Measurements from ENCODE around the gene HLTF. TPM values are rescaled to one million over a fixed set of nuclear protein-coding genes. Genes with fewer than 3 reads are reported as not detected.
"Not testable (repeated sequence)": the region's sequence is repeated elsewhere in the genome, so short reads cannot be mapped to it uniquely, and the experiment has no call there.

Gene HLTF
- total and polyA plus RNA-seq, 2 of the 13 experiments (the other 11 are each of a cell fraction or from before 2014, with no cell fraction given) = 12.0 to 22.9 TPM

GRCh38 chr3:148990236-148990635 is 96.1 kb downstream of the HLTF start:
- in situ Hi-C loops (cut with HindIII; ENCODE audit: extremely low pct_ligation_motif_present, low pct_unique_long_range_greater_than_20kb) (no loop called here), intact Hi-C loops (cut with micrococcal nuclease; ENCODE audit: unreplicated experiment) (loop anchor here (2.0 kb wide), 2 partner anchors 47 to 95 kb away; no protein-coding TSS in a partner anchor)
- H3K9me3 ChIP-seq (ENCODE audit: low read length) = no peaks in the 10 kb centered on the region
- CTCF ChIA-PET (ENCODE audit: low intra/inter-chr PET ratio, low total read pairs) = no interaction called here
- peak overlapping the region; percentile 70 for H3K4me2 ChIP-seq (ENCODE audit: low read depth, low read length)
- ATAC-seq (no peak), FAIRE-seq (no peak), DNase-seq (ENCODE audit: low spot score) (no peak)
- H3K27me3 ChIP-seq (ENCODE audit: control insufficient read depth in 1 of 2, insufficient read depth in 2 of 2, low read length in 2 of 2) = peaks cover 0 to 18% of the 10 kb centered on the region in 2 experiments; a peak in 2 of 5 replicates
- peaks cover 0 to 5% of the 10 kb centered on the region in 2 experiments; a peak in 1 of 5 replicates for H3K36me3 ChIP-seq (replicated peaks in 1 of 2; ENCODE audit: control insufficient read depth in 1 of 2, insufficient read depth in 2 of 2, low read length in 2 of 2)
- no peak overlapping the region for H3K9ac ChIP-seq (ENCODE audit: insufficient read depth, low read depth, low read length)
- H4K20me1 ChIP-seq (ENCODE audit: insufficient read depth, low read length) = no peaks in the 10 kb centered on the region
- TF ChIP-seq, protein P1, sequence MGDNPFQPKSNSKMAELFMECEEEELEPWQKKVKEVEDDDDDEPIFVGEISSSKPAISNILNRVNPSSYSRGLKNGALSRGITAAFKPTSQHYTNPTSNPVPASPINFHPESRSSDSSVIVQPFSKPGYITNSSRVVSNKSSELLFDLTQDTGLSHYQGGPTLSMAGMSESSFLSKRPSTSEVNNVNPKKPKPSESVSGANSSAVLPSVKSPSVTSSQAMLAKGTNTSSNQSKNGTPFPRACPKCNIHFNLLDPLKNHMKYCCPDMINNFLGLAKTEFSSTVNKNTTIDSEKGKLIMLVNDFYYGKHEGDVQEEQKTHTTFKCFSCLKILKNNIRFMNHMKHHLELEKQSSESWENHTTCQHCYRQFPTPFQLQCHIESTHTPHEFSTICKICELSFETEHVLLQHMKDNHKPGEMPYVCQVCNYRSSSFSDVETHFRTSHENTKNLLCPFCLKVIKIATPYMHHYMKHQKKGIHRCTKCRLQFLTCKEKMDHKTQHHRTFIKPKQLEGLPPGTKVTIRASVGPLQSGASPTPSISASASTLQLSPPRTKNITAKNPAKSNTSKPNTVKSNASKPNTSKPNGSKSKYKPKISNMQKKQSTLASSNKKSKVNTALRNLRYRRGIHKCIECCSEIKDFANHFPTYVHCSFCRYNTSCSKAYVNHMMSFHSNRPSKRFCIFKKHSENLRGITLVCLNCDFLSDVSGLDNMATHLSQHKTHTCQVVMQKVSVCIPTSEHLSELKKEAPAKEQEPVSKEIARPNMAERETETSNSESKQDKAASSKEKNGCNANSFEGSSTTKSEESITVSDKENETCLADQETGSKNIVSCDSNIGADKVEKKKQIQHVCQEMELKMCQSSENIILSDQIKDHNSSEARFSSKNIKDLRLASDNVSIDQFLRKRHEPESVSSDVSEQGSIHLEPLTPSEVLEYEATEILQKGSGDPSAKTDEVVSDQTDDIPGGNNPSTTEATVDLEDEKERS (CRISPR knock-in tag; IDR thresholded peaks at IDR 0.05) = no peak
- TF ChIP-seq KLF12 (CRISPR knock-in tag; IDR thresholded peaks at IDR 0.05; ENCODE audit: borderline replicate concordance) (no peak), ZNF619 (CRISPR knock-in tag; IDR thresholded peaks at IDR 0.05) (no peak), ZC3H13 (CRISPR knock-in tag; IDR thresholded peaks at IDR 0.05) (no peak), CC2D1A (CRISPR knock-in tag; IDR thresholded peaks at IDR 0.05) (no peak), MIER3 (CRISPR knock-in tag; IDR thresholded peaks at IDR 0.05; ENCODE audit: borderline replicate concordance) (no peak), ZNF235 (CRISPR knock-in tag; IDR thresholded peaks at IDR 0.05; ENCODE audit: borderline replicate concordance) (no peak), SRSF1 (optimal IDR thresholded peaks at IDR 0.05; ENCODE audit: low read depth, low read length) (no peak)
- TF ChIP-seq, protein P2, sequence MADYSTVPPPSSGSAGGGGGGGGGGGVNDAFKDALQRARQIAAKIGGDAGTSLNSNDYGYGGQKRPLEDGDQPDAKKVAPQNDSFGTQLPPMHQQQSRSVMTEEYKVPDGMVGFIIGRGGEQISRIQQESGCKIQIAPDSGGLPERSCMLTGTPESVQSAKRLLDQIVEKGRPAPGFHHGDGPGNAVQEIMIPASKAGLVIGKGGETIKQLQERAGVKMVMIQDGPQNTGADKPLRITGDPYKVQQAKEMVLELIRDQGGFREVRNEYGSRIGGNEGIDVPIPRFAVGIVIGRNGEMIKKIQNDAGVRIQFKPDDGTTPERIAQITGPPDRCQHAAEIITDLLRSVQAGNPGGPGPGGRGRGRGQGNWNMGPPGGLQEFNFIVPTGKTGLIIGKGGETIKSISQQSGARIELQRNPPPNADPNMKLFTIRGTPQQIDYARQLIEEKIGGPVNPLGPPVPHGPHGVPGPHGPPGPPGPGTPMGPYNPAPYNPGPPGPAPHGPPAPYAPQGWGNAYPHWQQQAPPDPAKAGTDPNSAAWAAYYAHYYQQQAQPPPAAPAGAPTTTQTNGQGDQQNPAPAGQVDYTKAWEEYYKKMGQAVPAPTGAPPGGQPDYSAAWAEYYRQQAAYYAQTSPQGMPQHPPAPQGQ (CRISPR knock-in tag; IDR thresholded peaks at IDR 0.05; ENCODE audit: borderline replicate concordance) = no peak
- H3K4me1 ChIP-seq (ENCODE audit: insufficient read depth, low read length) = peaks cover 27% of the 10 kb centered on the region
- H3K4me3 ChIP-seq (replicated peaks in 1 of 3; ENCODE audit: insufficient read depth in 1 of 3, low read depth in 2 of 3, low read length in 3 of 3) = peak overlapping the region in 2 of 3 experiments; percentile 85 to 87; a peak in 2 of 6 replicates
- POLR2A ChIA-PET = no interaction called here
- BruUV-seq (replicated peaks) = no TSS peak
- H3K27ac ChIP-seq (ENCODE audit: extremely low read length, insufficient read depth, low read length) = no peak overlapping the region
- peak overlapping the region; percentile 17 for H2AFZ ChIP-seq (ENCODE audit: low read length)
- WGBS (ENCODE audit: low lambda C conversion rate) = 31% methylated on average over 4 of the region's 4 CpGs
- peaks cover 5% of the 10 kb centered on the region for H3K79me2 ChIP-seq (ENCODE audit: insufficient read depth, low read length)

DNA sequence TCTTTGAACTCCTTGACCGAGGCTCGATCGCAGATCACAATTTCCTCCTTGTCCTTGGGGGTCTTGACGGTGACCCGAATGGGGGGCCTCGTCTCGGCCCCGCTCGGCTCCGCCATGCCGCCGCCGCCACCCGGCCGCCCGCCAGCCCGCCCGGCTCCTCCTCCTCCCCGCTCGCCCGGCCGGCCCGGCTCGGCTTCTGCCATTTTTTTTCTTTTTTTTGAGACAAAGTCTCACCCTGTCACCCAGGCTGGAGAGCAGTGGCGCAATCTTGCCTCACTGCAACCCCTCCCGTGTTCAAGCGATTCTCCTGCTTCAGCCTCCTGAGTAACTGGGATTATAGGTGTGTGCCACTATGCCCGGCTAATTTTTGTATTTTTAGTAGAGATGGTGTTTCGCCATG is 98.8 kb downstream of the HLTF start:
- H3K79me2 ChIP-seq (ENCODE audit: insufficient read depth, low read length); H4K20me1 ChIP-seq (ENCODE audit: insufficient read depth, low read length); H3K4me3 ChIP-seq (replicated peaks in 1 of 3; ENCODE audit: insufficient read depth in 1 of 3, low read depth in 2 of 3, low read length in 3 of 3); H3K36me3 ChIP-seq (replicated peaks in 1 of 2; ENCODE audit: control insufficient read depth in 1 of 2, insufficient read depth in 2 of 2, low read length in 2 of 2); DNase-seq (ENCODE audit: low spot score); BruUV-seq (replicated peaks); H3K4me2 ChIP-seq (ENCODE audit: low read depth, low read length); H3K9ac ChIP-seq (ENCODE audit: insufficient read depth, low read depth, low read length); ATAC-seq; H3K27ac ChIP-seq (ENCODE audit: extremely low read length, insufficient read depth, low read length); H3K9me3 ChIP-seq (ENCODE audit: low read length); CTCF ChIA-PET (ENCODE audit: low intra/inter-chr PET ratio, low total read pairs); intact Hi-C loops (cut with micrococcal nuclease; ENCODE audit: unreplicated experiment); FAIRE-seq; POLR2A ChIA-PET; in situ Hi-C loops (cut with HindIII; ENCODE audit: extremely low pct_ligation_motif_present, low pct_unique_long_range_greater_than_20kb); H2AFZ ChIP-seq (ENCODE audit: low read length): not testable (repeated sequence)
- Histone ChIP-seq H3K27me3 (ENCODE audit: control insufficient read depth in 1 of 2, insufficient read depth in 2 of 2, low read length in 2 of 2) (peaks cover 0 to 18% of the 10 kb centered on the region in 2 experiments; a peak in 2 of 5 replicates), H3K4me1 (ENCODE audit: insufficient read depth, low read length) (peaks cover 15% of the 10 kb centered on the region)
- 81% methylated on average over 26 of the region's 29 CpGs for WGBS (ENCODE audit: low lambda C conversion rate)
